GM06990 (cell line): ENCODE results near the gene GAS2L1.

Source experiments
- DNase-seq: peaks from one replicate; pipeline ENCODE4 v3.0.0-alpha.2; 2011; ENCODE audit not compliant: insufficient read length; ENCODE audit errors: extremely low read depth
- H3K27me3 ChIP-seq: replicated peaks from 2 replicates; pipeline ENCODE4 v1.6.0; 2011; ENCODE audit warnings: low read length; ENCODE audit not compliant: control insufficient read depth, insufficient read depth
- H3K36me3 ChIP-seq: 2 replicates; pipeline ENCODE4 v1.5.1; 2011; ENCODE audit warnings: low read length; ENCODE audit not compliant: control insufficient read depth, insufficient read depth
- H3K4me3 ChIP-seq: replicated peaks from 2 replicates; pipeline ENCODE4 v1.5.1; 2011; ENCODE audit warnings: low read depth, mild to moderate bottlenecking, control low read depth, low read length
- TF ChIP-seq, protein P1 (sequence below): IDR thresholded peaks from 2 replicates; pipeline ENCODE4 v1.5.1; 2011; ENCODE audit warnings: low read length, control low read depth, mild to moderate bottlenecking, inconsistent platforms; ENCODE audit not compliant: insufficient read depth, poor library complexity, severe bottlenecking

GAS2L1 gene

DNA sequence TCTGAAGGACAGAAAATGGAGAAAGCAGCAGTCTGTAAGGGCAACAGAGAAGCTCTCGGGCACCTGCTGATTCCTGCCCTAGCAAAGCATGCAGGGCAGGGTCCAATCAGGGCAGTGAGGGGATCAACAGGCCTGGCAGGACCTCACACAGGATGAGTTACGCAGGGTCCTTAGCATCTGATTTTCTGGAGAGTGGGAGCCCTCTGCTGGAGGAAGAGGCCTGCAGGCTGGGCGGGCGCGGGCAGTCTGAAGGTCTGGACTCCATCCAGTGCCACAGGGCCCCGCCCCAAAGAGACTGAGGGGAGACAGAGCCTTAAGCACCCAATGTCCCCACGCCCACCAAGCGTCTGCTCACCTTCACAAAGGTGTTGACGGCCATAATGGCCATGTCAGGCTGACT, 53.0 kb downstream of the GAS2L1 start:
- TF ChIP-seq, protein P1, sequence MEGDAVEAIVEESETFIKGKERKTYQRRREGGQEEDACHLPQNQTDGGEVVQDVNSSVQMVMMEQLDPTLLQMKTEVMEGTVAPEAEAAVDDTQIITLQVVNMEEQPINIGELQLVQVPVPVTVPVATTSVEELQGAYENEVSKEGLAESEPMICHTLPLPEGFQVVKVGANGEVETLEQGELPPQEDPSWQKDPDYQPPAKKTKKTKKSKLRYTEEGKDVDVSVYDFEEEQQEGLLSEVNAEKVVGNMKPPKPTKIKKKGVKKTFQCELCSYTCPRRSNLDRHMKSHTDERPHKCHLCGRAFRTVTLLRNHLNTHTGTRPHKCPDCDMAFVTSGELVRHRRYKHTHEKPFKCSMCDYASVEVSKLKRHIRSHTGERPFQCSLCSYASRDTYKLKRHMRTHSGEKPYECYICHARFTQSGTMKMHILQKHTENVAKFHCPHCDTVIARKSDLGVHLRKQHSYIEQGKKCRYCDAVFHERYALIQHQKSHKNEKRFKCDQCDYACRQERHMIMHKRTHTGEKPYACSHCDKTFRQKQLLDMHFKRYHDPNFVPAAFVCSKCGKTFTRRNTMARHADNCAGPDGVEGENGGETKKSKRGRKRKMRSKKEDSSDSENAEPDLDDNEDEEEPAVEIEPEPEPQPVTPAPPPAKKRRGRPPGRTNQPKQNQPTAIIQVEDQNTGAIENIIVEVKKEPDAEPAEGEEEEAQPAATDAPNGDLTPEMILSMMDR: peak; percentile 28
- DNase-seq: no peak

More for the DNA sequence above, 53.0 kb downstream of the GAS2L1 start:
- Histone ChIP-seq H3K27me3 (no peaks in the 10 kb centered on the region), H3K4me3 (no peak overlapping the region), H3K36me3 (peaks cover 35% of the 10 kb centered on the region)
